ENCODE data around the gene DUSP28. TPM values are rescaled to one million over a fixed set of nuclear protein-coding genes. Genes with fewer than 3 reads are reported as not detected.

The DUSP28 gene
- total RNA-seq, 4 donors from 2014 or later: 7.6 to 18.3 (median 13.2) TPM

GRCh38 chr2:240557808-240558207 is 2.3 kb upstream of the DUSP28 start, which contains the start of gene ANKMY1:
Gene ANKMY1, minus strand, starts transcription at chr2:240557988. Its CDS starts 653 bp downstream, at chr2:240557335.
- in situ Hi-C loops (cut with MboI; ENCODE audit: low sequenced_read_pairs in 4 of 4): no loop called here
- Histone ChIP-seq H3K27ac (no peak within 1 kb of the TSS), H3K4me3 (peak within 1 kb of the TSS; percentile 43 to 63 (median 50)), H3K36me3 (no peaks in the 10 kb centered on the region), H3K4me1 (peaks cover 30 to 40% of the 10 kb centered on the region in 2 donors), H3K9me3 (no peaks in the 10 kb centered on the region), H3K27me3 (no peaks in the 10 kb centered on the region)
- intact Hi-C loops (cut with DNase I; ENCODE audit: low total_unique reads): no loop called here
- no peak for TF ChIP-seq POLR2A (IDR thresholded peaks at IDR 0.05)
- TF ChIP-seq, protein P1, sequence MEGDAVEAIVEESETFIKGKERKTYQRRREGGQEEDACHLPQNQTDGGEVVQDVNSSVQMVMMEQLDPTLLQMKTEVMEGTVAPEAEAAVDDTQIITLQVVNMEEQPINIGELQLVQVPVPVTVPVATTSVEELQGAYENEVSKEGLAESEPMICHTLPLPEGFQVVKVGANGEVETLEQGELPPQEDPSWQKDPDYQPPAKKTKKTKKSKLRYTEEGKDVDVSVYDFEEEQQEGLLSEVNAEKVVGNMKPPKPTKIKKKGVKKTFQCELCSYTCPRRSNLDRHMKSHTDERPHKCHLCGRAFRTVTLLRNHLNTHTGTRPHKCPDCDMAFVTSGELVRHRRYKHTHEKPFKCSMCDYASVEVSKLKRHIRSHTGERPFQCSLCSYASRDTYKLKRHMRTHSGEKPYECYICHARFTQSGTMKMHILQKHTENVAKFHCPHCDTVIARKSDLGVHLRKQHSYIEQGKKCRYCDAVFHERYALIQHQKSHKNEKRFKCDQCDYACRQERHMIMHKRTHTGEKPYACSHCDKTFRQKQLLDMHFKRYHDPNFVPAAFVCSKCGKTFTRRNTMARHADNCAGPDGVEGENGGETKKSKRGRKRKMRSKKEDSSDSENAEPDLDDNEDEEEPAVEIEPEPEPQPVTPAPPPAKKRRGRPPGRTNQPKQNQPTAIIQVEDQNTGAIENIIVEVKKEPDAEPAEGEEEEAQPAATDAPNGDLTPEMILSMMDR (IDR thresholded peaks at IDR 0.05 in 4 of 5, conservative IDR thresholded peaks at IDR 0.05 in 1 of 5): no peak
- DNase-seq: peak in 1 of 2 donors; percentile 34
- no peak for ATAC-seq

DNA sequence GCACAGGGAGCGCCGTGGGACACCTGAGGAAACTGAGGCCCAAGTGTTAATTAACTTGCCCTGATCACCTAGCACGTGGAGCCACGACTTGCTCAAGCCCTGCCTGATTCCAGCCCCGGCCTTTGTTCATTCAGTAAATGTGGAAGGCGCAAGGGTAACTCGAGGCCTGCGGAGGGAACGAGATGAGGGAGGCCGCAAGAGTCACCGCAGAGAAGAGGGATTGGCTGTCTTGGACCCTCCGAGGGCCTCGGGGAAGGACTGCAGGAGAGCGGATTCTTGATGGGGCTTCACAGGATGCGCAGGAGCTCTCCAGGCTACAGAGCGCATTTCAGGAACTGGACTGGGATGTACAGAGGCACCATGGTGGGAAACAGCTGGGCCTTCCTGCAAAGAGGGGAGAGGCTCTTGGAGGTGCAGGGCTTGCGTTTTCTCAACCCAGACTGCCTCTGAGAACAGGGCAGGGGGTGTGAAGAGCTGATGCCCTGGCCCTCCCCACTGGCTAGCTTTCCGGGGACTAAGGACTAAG is 1.9 kb upstream of the DUSP28 start:
- intact Hi-C loops (cut with DNase I; ENCODE audit: low total_unique reads) (no loop called here), in situ Hi-C loops (cut with MboI; ENCODE audit: low sequenced_read_pairs in 4 of 4) (no loop called here)
- peaks cover 30 to 40% of the 10 kb centered on the region in 2 donors for H3K4me1 ChIP-seq
- ATAC-seq (no peak), DNase-seq (peak in 1 of 2 donors; percentile 10)
- no peaks in the 10 kb centered on the region for H3K9me3 ChIP-seq
- TF ChIP-seq, protein P1 (IDR thresholded peaks at IDR 0.05 in 4 of 5, conservative IDR thresholded peaks at IDR 0.05 in 1 of 5): no peak
- TF ChIP-seq POLR2A (IDR thresholded peaks at IDR 0.05): no peak
- H3K27me3 ChIP-seq: no peaks in the 10 kb centered on the region
- H3K4me3 ChIP-seq: peak overlapping the region in 3 of 4 donors; percentile 48 to 63 (median 52)
- no peak overlapping the region for H3K27ac ChIP-seq
- no peaks in the 10 kb centered on the region for H3K36me3 ChIP-seq

DNA sequence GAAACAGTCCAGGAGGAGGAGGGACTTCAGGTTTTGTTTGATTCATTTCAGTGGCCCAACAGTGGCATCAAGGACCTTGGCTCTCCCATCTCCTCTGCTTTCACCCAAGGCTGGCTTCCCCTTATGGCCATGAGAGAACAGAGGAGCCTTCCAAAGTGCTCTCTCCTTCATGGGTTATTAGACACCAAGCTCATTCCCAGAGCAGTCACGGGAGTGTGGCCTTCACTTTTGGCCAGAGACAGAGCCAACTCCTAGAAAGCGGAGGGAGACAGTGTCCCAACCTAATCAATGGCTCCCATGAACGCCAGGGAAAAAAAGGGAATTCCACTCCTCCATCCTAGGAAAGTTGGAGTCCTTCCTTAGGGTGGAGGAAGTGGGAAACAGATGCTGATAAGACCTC is 871 bp upstream of the DUSP28 start:
- Histone ChIP-seq H3K4me1 (peaks cover 30 to 40% of the 10 kb centered on the region in 2 donors), H3K4me3 (peak overlapping the region in 2 of 4 donors; percentile 77 to 91), H3K27me3 (no peaks in the 10 kb centered on the region), H3K36me3 (no peaks in the 10 kb centered on the region), H3K27ac (peak overlapping the region; percentile 97 to 100 (median 100)), H3K9me3 (no peaks in the 10 kb centered on the region)
- ATAC-seq (no peak), DNase-seq (peak in 1 of 2 donors; percentile 9)
- in situ Hi-C loops (cut with MboI; ENCODE audit: low sequenced_read_pairs in 4 of 4) (no loop called here), intact Hi-C loops (cut with DNase I; ENCODE audit: low total_unique reads) (no loop called here)
- no peak for TF ChIP-seq POLR2A (IDR thresholded peaks at IDR 0.05)
- TF ChIP-seq, protein P1 (IDR thresholded peaks at IDR 0.05 in 4 of 5, conservative IDR thresholded peaks at IDR 0.05 in 1 of 5): no peak

- ATAC-seq (peak; percentile 85 to 86), DNase-seq (peak; percentile 99)
- Histone ChIP-seq H3K4me1 (peaks cover 31 to 40% of the 10 kb centered on the region in 2 donors), H3K9me3 (no peaks in the 10 kb centered on the region), H3K27ac (peak overlapping the region; percentile 97 to 100 (median 100)), H3K36me3 (no peaks in the 10 kb centered on the region), H3K4me3 (peak overlapping the region; percentile 77 to 94 (median 88)), H3K27me3 (no peaks in the 10 kb centered on the region)
- peak; percentile 86 to 91 for TF ChIP-seq POLR2A (IDR thresholded peaks at IDR 0.05)
- TF ChIP-seq, protein P1 (IDR thresholded peaks at IDR 0.05 in 4 of 5, conservative IDR thresholded peaks at IDR 0.05 in 1 of 5): peak in 2 of 5 experiments; percentile 49 to 60
- intact Hi-C loops (cut with DNase I; ENCODE audit: low total_unique reads) (loop anchor here (1.0 to 5.0 kb wide), 4 partner anchors 8 to 657 kb away; partner anchors contain the start of genes CAPN10 and RNPEPL1), in situ Hi-C loops (cut with MboI; ENCODE audit: low sequenced_read_pairs in 4 of 4) (no loop called here)
These were observed 545 bp downstream of the DUSP28 start for GRCh38 chr2:240560480-240561324.

Measured in gastrocnemius medialis (tissue), 4 donors.